Measurements from ENCODE around the gene MTRF1. TPM values are rescaled to one million over a fixed set of nuclear protein-coding genes. Genes with fewer than 3 reads are reported as not detected.

Gene MTRF1
- total RNA-seq, 2 donors from 2014 or later: 15.0 to 15.4 TPM

GRCh38 chr13:41199526-41199925, 63.9 kb downstream of the MTRF1 start:
- TF ChIP-seq, protein P1, sequence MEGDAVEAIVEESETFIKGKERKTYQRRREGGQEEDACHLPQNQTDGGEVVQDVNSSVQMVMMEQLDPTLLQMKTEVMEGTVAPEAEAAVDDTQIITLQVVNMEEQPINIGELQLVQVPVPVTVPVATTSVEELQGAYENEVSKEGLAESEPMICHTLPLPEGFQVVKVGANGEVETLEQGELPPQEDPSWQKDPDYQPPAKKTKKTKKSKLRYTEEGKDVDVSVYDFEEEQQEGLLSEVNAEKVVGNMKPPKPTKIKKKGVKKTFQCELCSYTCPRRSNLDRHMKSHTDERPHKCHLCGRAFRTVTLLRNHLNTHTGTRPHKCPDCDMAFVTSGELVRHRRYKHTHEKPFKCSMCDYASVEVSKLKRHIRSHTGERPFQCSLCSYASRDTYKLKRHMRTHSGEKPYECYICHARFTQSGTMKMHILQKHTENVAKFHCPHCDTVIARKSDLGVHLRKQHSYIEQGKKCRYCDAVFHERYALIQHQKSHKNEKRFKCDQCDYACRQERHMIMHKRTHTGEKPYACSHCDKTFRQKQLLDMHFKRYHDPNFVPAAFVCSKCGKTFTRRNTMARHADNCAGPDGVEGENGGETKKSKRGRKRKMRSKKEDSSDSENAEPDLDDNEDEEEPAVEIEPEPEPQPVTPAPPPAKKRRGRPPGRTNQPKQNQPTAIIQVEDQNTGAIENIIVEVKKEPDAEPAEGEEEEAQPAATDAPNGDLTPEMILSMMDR (conservative IDR thresholded peaks at IDR 0.05): no peak
- 87 to 96% methylated on average over 2 of the region's 2 CpGs for WGBS, 2 experiments (ENCODE audit: insufficient coverage in 1 of 2, insufficient read length in 1 of 2)
- H3K36me3 ChIP-seq (ENCODE audit: control insufficient read depth, insufficient read depth, low read length): no peaks in the 10 kb centered on the region
- Mint-ChIP-seq H3K36me3 (ENCODE audit: low read depth) (no peaks in the 10 kb centered on the region), H3K9me3 (no peaks in the 10 kb centered on the region), H3K4me1 (no peaks in the 10 kb centered on the region), H3K27ac (no peak overlapping the region), H3K27me3 (ENCODE audit: insufficient read depth) (no peaks in the 10 kb centered on the region), H3K4me3 (no peak overlapping the region)
- no peaks in the 10 kb centered on the region for H3K27me3 ChIP-seq (ENCODE audit: control insufficient read depth, insufficient read depth, low read length, poor library complexity, severe bottlenecking)
- H3K27ac ChIP-seq (ENCODE audit: low read depth, low read length): no peak overlapping the region
- no peak overlapping the region for H3K9ac ChIP-seq (ENCODE audit: extremely low read depth, low read length, poor library complexity, severe bottlenecking)
- no peaks in the 10 kb centered on the region for H3K9me3 ChIP-seq (ENCODE audit: control insufficient read depth, low read length)
- H3K4me3 ChIP-seq (ENCODE audit: low read length): no peak overlapping the region
- H3K4me1 ChIP-seq (ENCODE audit: control insufficient read depth, insufficient read depth, low read length): no peaks in the 10 kb centered on the region
- DNase-seq: no peak

DNA sequence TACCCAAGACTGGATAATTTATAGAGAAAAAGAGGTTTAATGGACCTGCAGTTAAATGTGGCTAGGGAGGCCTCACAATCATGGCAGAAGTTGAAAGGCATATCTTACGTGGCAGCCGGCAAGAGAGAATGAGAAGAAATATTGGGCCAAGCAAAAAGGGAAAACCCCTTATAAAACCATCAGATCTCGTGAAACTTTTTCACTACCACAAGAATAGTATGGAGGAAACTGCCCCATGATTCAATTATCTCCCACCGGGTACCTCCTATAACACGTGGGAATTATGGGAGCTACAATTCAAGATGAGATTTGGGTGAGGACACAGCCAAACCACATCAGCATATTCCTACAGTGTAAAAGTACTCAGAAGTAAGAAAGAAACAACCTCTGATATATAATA, 64.3 kb downstream of the MTRF1 start:
- Histone ChIP-seq H3K36me3 (ENCODE audit: control insufficient read depth, insufficient read depth, low read length) (no peaks in the 10 kb centered on the region), H3K4me1 (ENCODE audit: control insufficient read depth, insufficient read depth, low read length) (no peaks in the 10 kb centered on the region), H3K27ac (ENCODE audit: low read depth, low read length) (no peak overlapping the region), H3K27me3 (ENCODE audit: control insufficient read depth, insufficient read depth, low read length, poor library complexity, severe bottlenecking) (no peaks in the 10 kb centered on the region), H3K9ac (ENCODE audit: extremely low read depth, low read length, poor library complexity, severe bottlenecking) (no peak overlapping the region), H3K4me3 (ENCODE audit: low read length) (no peak overlapping the region), H3K9me3 (ENCODE audit: control insufficient read depth, low read length) (no peaks in the 10 kb centered on the region)
- H3K4me1 Mint-ChIP-seq: no peaks in the 10 kb centered on the region
- DNase-seq: no peak
- 92% methylated on average over 5 of the region's 5 CpGs; no CpG with 5 or more reads in 1 of the 2 experiments for WGBS, 2 experiments (ENCODE audit: insufficient coverage in 1 of 2, insufficient read length in 1 of 2)
- peaks cover 2% of the 10 kb centered on the region for H3K36me3 Mint-ChIP-seq (ENCODE audit: low read depth)
- TF ChIP-seq, protein P1 (conservative IDR thresholded peaks at IDR 0.05): no peak
- no peak overlapping the region for H3K4me3 Mint-ChIP-seq
- H3K27ac Mint-ChIP-seq: no peak overlapping the region
- H3K27me3 Mint-ChIP-seq (ENCODE audit: insufficient read depth): peaks cover under 1% of the 10 kb centered on the region
- peaks cover under 1% of the 10 kb centered on the region for H3K9me3 Mint-ChIP-seq

DNA sequence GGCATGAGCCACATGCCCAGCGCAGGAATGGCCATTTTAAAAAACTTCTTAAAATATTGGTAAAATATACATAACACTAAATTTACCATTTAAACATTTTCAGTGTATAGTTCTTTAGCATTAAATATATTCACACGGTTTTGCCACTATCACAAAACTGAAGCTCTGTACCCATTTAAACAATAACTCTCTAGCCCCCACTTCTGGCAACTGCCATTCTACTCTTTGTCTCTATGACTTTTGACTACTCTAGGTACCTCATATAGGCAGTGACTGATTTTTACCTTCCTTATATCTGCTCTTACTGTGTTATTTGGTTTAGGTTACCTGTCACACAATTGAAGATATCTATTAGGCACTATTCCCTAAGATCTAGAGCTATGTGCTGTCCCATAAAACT, 66.8 kb downstream of the MTRF1 start:
- Histone ChIP-seq H3K9me3 (ENCODE audit: control insufficient read depth, low read length) (no peaks in the 10 kb centered on the region), H3K36me3 (ENCODE audit: control insufficient read depth, insufficient read depth, low read length) (peaks cover 7% of the 10 kb centered on the region), H3K9ac (ENCODE audit: extremely low read depth, low read length, poor library complexity, severe bottlenecking) (no peak overlapping the region), H3K4me3 (ENCODE audit: low read length) (no peak overlapping the region), H3K27ac (ENCODE audit: low read depth, low read length) (no peak overlapping the region), H3K4me1 (ENCODE audit: control insufficient read depth, insufficient read depth, low read length) (no peaks in the 10 kb centered on the region), H3K27me3 (ENCODE audit: control insufficient read depth, insufficient read depth, low read length, poor library complexity, severe bottlenecking) (no peaks in the 10 kb centered on the region)
- H3K27me3 Mint-ChIP-seq (ENCODE audit: insufficient read depth): peaks cover 4% of the 10 kb centered on the region
- 68% methylated on average over 1 of the region's 2 CpGs; no CpG with 5 or more reads in 1 of the 2 experiments for WGBS, 2 experiments (ENCODE audit: insufficient coverage in 1 of 2, insufficient read length in 1 of 2)
- H3K4me1 Mint-ChIP-seq: peaks cover 7% of the 10 kb centered on the region
- TF ChIP-seq, protein P1 (conservative IDR thresholded peaks at IDR 0.05): peak; percentile 69
- H3K9me3 Mint-ChIP-seq: peaks cover 11% of the 10 kb centered on the region
- no peak for DNase-seq
- no peak overlapping the region for H3K4me3 Mint-ChIP-seq
- no peak overlapping the region for H3K27ac Mint-ChIP-seq
- H3K36me3 Mint-ChIP-seq (ENCODE audit: low read depth): peaks cover 16% of the 10 kb centered on the region
